Activated CD4-positive, CD25-positive, alpha-beta regulatory T cell treated with anti-CD3 and anti-CD28 coated beads, Interleukin-2, amount 50 U/mL, for 24 hours (primary cell): ENCODE data around the gene PLA2G2F.

Experiments
- ATAC-seq, 2 donors: fragments of 150-1000 bp; cut with Tn5 transposase; one replicate each; pipeline ENCODE4 v1.10.0; 2021; ENCODE audit warnings: mild to moderate bottlenecking in 1 of 2, moderate library complexity in 1 of 2

Gene PLA2G2F

DNA sequence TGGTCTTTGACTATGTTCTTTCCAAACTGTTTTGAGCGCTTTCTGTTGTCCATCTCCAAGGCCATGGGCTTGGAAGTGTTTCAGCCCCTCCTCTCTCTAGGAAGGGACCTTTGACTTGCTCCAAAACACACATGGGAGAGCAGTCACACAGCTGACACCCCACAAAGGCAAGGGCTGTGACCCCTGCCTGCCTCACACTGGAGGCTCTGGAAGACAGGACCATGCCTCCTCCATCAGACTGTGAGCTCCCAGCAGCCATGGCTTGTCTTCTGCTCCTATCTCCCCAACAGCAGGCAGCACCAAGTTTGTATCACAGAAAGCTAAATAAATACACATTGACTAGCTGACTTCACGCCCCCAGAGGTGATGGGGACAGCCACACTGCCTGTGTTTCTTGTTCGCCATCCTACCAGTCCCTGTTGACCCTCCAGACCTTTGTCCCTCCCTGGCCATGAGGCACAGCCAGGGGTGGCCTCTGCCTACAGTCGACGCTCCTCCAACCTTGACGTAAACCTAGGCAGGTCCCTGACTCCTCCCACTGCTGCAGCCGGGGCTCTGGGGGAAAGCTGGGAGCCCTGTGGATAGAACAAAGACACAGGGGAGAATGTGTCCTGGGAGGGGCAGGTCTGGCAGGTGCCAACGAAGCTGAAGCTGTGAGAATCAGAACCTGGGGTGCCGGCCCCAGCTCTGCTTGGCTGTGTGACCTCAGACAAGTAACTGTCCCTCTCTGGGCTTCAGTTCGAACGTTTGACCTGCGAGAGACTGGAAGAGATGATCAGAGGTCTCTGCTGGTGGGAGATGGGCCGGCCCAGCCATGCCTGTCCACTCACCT lies 4.8 kb downstream of the PLA2G2F start:
- ATAC-seq: no peak

- ATAC-seq: no peak
Measured at GRCh38 chr1:20147846-20148570, 8.9 kb downstream of the PLA2G2F start.

- no peak for ATAC-seq
Measured at GRCh38 chr1:20148571-20149500, 9.7 kb downstream of the PLA2G2F start.

DNA sequence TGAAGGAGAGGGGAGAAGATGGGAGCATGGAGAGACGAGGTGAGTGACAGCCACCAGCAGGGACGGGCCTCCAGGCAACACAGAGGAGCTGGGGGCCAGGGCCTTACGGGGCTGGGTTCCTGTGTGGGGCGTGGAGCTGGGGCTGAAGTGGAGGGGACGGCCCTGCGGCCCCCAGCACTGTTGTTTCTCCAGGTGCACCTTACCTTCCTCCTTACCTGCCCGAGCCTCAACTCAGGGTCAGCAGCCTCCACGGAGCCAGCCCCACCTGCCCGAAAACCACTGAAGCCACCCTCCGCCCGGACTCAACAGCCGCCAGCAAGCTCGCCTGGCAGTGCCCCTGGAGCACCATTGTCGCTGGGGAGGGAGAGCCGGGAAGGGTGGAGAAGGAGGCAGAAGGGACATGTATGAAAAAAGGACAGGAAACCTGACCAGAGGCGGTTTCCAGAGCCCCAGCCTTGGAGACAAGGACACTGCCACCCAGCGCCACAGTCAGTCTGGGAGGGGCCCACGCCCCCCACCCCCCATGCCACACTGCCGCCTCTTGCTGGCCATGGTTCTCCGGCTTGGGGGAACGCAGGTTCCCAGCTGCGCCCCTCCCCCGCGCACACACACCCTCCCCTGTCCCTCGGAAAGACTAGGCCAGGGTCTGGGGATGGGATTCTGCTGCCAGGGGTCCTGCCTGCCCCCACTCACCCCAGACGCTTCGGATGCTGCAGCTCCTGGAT lies 10.6 kb downstream of the PLA2G2F start:
- ATAC-seq: no peak

DNA sequence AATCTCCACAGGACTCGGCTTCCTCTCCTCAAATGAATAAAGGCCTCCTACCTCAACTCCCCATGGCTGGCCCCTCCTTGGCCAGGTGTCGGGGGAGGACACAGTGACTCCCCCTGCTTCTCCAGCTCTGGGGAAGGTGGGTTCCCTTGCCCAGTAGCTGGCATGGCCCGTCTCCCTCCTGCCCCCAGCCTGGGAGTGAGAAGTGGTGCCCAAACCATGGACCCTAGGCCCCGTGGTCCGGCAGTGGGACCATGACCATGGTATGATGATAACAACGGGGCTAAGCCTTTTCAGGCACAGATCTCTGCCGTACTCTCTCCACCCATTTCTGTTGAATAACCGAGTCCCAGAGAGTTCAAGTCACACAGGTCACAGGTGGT lies 11.2 kb downstream of the PLA2G2F start:
- no peak for ATAC-seq

- ATAC-seq: no peak
Measured at GRCh38 chr1:20150969-20151368, 11.8 kb downstream of the PLA2G2F start.

- peak; percentile 90 to 92 for ATAC-seq
Measured at GRCh38 chr1:20151906-20152598, 12.9 kb downstream of the PLA2G2F start.

GRCh38 chr1:20152599-20152930 lies 13.4 kb downstream of the PLA2G2F start:
- no peak for ATAC-seq

GRCh38 chr1:20153000-20153418 lies 13.9 kb downstream of the PLA2G2F start:
- ATAC-seq: no peak

DNA sequence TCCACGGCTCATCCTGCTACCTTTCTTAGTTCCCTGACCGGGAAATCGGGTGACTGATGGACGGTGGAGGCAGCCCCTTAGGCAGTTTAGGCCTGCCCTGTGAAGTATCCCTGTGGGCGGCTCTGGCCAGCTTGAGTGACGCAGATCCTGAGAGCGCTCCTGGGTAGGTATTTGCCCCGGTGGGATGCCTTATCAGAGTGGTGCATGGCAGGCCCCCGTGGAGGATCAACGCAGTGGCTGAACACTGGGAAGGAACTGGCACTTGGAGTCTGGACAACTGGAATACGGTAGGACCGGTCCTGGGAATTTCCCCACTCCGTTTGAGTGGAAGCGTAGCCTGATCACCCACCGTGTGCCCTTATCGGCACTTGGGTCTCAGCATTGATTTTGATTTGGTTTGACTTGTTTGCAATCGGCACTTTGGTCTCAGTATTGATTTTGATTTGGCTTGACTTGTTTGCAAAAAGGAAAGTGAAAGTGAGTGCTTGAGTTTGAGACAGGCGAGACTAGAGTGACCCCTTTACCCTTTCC lies 15.2 kb downstream of the PLA2G2F start:
- ATAC-seq: no peak

DNA sequence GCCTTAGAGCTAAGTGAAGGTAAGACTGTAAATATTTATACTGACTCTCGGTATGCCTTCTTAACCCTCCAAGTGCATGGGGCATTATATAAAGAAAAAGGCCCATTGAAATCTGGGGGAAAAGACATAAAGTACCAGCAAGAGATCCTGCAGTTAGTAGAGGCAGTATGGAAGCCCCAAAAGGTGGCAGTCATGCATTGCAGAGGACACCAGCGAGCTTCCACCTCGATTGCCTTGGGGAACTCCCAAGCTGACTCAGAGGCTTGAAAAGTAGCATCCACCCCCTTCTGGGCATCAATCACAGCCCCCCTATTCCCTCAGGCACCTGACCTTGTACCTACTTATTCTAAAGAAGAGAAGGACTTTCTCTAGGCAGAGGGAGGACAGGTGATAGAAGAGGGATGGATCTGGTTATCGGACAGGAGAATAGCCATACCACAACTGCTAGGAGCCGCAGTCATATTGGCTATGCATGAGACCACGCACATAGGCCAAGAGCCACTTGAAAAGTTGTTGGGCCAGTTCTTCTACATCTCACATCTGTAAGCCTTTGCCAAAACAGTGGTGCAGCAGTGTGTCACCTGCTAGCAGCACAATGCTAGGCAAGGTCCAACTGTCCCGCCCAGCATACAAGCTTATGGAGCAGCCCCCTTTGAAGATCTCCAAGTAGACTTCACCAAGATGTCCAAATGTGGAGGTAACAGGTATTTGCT lies 19.4 kb downstream of the PLA2G2F start:
- no peak for ATAC-seq

DNA sequence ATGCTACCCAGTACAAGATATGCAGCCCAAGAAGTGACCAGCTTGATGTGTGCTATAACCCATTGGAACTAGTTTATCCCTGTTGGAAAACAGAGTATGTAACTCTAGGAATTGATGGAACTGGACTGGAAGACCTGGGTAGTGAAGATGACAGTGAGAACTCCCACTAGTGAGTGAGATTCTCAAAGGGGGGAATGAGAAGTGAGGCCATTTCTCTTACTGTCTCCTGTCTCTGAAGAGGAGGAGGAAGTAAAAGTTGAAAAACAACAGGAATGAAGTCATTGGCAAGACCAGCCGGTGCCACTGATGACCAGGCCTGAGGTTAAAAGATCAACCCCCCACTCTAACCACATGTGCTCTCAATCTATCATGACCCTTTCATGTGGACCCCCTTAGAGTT lies 20.9 kb downstream of the PLA2G2F start:
- ATAC-seq: no peak

DNA sequence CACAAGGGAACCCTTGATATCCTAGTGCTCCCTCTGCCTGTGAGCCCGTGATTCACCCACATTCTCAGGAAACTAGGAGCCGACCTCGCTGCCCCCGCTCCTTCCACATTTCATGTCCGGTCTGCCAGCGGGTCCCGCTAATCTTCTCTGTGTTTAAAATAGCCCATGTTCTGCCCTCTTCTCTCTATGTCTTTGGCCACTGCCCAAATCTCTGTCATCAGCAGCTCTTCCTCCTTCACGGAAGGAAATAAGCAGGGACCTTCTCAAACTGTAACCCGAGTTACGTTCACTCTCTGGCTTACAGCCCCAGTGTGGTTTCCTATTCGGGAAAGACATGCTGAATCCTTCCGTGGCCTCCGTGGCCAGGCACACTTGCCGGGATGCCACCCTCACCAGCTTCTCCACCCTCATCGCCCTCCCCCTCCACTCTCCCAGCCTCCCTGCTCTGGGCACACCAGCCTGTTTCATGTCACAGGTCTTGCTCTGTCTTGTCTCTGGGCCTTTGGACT lies 25.6 kb downstream of the PLA2G2F start:
- no peak for ATAC-seq

DNA sequence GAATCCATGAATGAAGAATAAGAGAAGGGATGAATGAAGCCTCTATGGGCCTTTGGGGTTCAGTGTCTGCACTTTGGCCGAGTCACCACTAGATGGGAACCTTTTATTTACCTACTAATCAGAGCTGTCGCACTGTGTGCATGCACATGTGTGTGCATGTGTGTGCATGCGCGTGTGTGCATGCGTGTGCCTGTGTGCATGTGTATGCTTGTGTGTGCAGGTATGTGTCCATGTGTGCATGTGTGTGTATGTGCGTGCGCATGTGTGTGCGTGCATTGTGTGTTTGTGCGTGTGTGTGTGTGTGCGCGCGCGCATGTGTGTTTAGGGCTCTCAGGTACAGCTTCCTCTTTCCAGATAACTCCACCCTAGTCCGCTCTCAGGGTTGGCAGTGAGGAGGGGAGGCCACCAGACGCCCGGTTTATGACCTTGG lies 26.4 kb downstream of the PLA2G2F start:
- no peak for ATAC-seq

GRCh38 chr1:20166051-20166450 lies 26.9 kb downstream of the PLA2G2F start:
- no peak for ATAC-seq

GRCh38 chr1:20167126-20167525 lies 28.0 kb downstream of the PLA2G2F start:
- ATAC-seq: no peak

GRCh38 chr1:20168564-20169491 lies 29.7 kb downstream of the PLA2G2F start:
- ATAC-seq: no peak

- ATAC-seq: no peak
Measured at GRCh38 chr1:20169932-20170331, 30.8 kb downstream of the PLA2G2F start.

DNA sequence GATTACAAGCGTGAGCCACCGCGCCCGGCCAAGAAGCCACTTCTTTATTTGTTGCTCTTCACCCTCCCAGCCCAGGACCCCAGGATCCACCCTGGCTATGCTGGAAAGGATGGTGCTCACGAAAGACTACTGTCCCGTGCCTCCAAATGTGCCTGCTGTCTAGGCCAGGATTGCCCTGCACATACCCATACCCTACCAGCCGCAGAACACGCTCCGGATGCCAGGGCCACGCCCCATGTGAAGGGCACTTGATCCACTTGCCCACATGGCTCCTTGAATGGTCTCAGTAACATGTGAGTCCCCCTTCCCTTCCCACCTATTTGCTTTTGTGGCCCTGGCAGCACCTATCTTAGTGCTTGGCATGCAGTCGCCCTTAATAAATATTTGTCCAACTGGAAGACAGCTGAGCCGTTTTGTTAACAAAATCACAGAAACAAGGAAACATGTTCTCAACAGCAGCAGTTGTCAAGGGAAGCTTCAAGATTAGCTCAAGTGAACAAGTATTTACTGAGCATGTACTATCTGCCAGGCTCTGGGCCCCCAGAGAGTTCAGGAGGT lies 33.0 kb downstream of the PLA2G2F start:
- ATAC-seq: no peak
